ENCODE data around the gene APP.
"Not testable (repeated sequence)": the region's sequence is repeated elsewhere in the genome, so short reads cannot be mapped to it uniquely, and the experiment has no call there.

The APP gene

GRCh38 chr21:26137379-26138060 is 33.0 kb downstream of the APP start:
- TF ChIP-seq, protein P1, sequence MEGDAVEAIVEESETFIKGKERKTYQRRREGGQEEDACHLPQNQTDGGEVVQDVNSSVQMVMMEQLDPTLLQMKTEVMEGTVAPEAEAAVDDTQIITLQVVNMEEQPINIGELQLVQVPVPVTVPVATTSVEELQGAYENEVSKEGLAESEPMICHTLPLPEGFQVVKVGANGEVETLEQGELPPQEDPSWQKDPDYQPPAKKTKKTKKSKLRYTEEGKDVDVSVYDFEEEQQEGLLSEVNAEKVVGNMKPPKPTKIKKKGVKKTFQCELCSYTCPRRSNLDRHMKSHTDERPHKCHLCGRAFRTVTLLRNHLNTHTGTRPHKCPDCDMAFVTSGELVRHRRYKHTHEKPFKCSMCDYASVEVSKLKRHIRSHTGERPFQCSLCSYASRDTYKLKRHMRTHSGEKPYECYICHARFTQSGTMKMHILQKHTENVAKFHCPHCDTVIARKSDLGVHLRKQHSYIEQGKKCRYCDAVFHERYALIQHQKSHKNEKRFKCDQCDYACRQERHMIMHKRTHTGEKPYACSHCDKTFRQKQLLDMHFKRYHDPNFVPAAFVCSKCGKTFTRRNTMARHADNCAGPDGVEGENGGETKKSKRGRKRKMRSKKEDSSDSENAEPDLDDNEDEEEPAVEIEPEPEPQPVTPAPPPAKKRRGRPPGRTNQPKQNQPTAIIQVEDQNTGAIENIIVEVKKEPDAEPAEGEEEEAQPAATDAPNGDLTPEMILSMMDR (conservative IDR thresholded peaks at IDR 0.05; ENCODE audit: low read depth), result no peak
- ChIA-PET CTCF (interaction anchor here (0.7 kb wide), 1 partner anchor 15 kb away, joined by 4 read pairs; no protein-coding TSS in a partner anchor), POLR2A (ENCODE audit: low non-redundant PET) (no interaction called here)
- H3K27ac ChIP-seq, result no peak overlapping the region
- DNase-seq (ENCODE audit: low spot score), result no peak

DNA sequence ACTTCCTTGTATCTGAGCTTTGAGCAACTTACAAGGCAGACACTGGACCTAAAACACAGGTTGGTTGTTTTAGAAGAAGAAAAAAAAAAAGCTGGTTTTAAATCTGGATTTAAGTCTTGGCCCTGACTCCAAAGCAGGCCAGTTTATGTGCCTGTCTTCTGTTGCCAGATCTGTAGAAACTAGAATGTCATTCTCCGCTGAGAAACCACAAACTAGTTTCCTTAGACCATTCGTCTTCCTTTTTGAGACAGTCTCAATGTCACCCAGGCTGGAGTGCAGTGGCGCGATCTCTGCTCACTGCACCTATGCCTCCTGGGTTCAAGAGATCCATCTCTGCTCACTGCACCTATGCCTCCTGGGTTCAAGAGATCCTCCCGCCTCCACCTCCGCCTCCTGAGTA is 33.9 kb downstream of the APP start:
- POLR2A ChIA-PET (ENCODE audit: low non-redundant PET), result no interaction called here
- TF ChIP-seq, protein P1 (conservative IDR thresholded peaks at IDR 0.05; ENCODE audit: low read depth), result no peak
- H3K27ac ChIP-seq, result no peak overlapping the region
- DNase-seq (ENCODE audit: low spot score), result no peak
- CTCF ChIA-PET, result interaction anchor here (0.7 kb wide), 1 partner anchor 50 kb away, joined by 3 read pairs; no protein-coding TSS in a partner anchor

- ChIA-PET CTCF (no interaction called here), POLR2A (ENCODE audit: low non-redundant PET) (no interaction called here)
- TF ChIP-seq, protein P1 (conservative IDR thresholded peaks at IDR 0.05; ENCODE audit: low read depth), result no peak
- DNase-seq (ENCODE audit: low spot score), result no peak
- no peak overlapping the region for H3K27ac ChIP-seq
These were observed 35.0 kb downstream of the APP start for GRCh38 chr21:26135520-26135919.

DNA sequence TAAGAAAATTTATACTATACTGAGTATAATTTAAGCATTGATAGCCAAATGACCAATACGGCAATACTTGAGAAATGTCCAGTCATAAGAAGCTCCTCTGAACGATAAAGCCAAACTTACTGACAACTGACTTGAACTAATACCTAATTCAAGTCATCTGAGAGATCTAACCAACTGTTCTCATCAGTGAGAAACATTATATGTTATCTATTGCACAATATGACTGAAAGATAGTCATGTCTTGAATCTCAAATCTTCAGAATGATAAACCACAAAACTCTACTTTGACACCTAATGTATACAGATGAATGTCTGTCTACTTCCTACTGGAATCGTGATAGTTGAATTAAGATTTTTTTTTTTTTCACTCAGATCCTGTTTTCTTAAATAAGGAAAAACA is 39.0 kb downstream of the APP start:
- POLR2A ChIA-PET (ENCODE audit: low non-redundant PET), result no interaction called here
- no peak for DNase-seq (ENCODE audit: low spot score)
- H3K27ac ChIP-seq, result no peak overlapping the region
- TF ChIP-seq, protein P1 (conservative IDR thresholded peaks at IDR 0.05; ENCODE audit: low read depth), result no peak
- CTCF ChIA-PET, result interaction anchor here (0.6 kb wide), 1 partner anchor 330 kb away, joined by 3 read pairs; no protein-coding TSS in a partner anchor

DNA sequence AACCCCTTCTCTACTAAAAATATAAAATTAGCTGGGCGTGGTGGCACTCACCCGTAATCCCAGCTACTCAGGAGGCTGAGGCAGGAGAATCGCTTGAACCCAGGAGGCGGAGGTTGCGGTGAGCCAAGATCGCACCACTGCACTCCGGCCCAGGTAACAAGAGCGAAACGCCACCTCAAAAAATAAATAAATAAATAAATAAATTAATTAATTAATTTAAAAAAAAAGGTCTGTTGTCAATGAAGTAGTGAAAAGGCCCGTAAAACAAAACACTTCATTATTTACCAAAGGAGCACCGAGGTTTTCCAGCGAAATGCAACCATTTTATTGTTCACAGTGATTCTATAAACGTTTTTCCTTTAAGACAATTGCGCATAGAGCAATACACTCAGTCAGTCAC is 39.5 kb downstream of the APP start:
- CTCF ChIA-PET, result interaction anchor here (0.6 kb wide), 1 partner anchor 329 kb away, joined by 3 read pairs; no protein-coding TSS in a partner anchor
- H3K27ac ChIP-seq, result peak overlapping the region; percentile 73
- POLR2A ChIA-PET (ENCODE audit: low non-redundant PET); DNase-seq (ENCODE audit: low spot score): not testable (repeated sequence)

- ChIA-PET POLR2A (ENCODE audit: low non-redundant PET) (no interaction called here), CTCF (interaction anchor here (0.6 kb wide), 1 partner anchor 329 kb away, joined by 3 read pairs; no protein-coding TSS in a partner anchor)
- TF ChIP-seq, protein P1 (conservative IDR thresholded peaks at IDR 0.05; ENCODE audit: low read depth), result no peak
- DNase-seq (ENCODE audit: low spot score), result peak; percentile 38
- H3K27ac ChIP-seq, result peak overlapping the region; percentile 73
These were observed 40.2 kb downstream of the APP start for GRCh38 chr21:26130249-26130881.

GRCh38 chr21:26127918-26128317 is 42.7 kb downstream of the APP start:
- ChIA-PET CTCF (no interaction called here), POLR2A (ENCODE audit: low non-redundant PET) (no interaction called here)
- TF ChIP-seq, protein P1 (conservative IDR thresholded peaks at IDR 0.05; ENCODE audit: low read depth), result no peak
- no peak overlapping the region for H3K27ac ChIP-seq
- no peak for DNase-seq (ENCODE audit: low spot score)
